Measurements from ENCODE around the gene POU1F1. TPM values are rescaled to one million over a fixed set of nuclear protein-coding genes. Genes with fewer than 3 reads are reported as not detected.
"Not testable (repeated sequence)": the region's sequence is repeated elsewhere in the genome, so short reads cannot be mapped to it uniquely, and the experiment has no call there.

Gene POU1F1
- total RNA-seq, 1 experiment from 2014 or later, result not detected

DNA sequence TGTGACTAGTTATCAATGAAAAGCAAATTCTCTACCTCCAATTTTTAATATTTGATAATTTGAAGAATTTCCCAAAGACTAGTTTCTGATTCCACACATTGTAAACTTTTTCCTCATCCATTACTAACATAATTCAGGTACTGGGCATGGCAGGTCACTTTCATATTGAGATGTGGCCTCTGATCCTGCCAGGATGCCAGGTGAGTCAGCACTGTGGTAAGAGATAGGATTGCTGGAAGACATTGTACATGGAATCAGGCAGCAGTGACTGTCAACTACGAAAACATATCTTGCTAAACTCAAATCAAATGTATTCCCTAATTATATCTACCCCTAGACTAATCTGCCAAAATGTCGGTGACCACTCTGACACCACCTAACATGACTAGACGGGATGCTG, 33.2 kb upstream of the POU1F1 start (continued):
- TF ChIP-seq, protein P1, sequence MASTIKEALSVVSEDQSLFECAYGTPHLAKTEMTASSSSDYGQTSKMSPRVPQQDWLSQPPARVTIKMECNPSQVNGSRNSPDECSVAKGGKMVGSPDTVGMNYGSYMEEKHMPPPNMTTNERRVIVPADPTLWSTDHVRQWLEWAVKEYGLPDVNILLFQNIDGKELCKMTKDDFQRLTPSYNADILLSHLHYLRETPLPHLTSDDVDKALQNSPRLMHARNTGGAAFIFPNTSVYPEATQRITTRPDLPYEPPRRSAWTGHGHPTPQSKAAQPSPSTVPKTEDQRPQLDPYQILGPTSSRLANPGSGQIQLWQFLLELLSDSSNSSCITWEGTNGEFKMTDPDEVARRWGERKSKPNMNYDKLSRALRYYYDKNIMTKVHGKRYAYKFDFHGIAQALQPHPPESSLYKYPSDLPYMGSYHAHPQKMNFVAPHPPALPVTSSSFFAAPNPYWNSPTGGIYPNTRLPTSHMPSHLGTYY (CRISPR knock-in tag; IDR thresholded peaks at IDR 0.05), result no peak
- TF ChIP-seq, protein P2, sequence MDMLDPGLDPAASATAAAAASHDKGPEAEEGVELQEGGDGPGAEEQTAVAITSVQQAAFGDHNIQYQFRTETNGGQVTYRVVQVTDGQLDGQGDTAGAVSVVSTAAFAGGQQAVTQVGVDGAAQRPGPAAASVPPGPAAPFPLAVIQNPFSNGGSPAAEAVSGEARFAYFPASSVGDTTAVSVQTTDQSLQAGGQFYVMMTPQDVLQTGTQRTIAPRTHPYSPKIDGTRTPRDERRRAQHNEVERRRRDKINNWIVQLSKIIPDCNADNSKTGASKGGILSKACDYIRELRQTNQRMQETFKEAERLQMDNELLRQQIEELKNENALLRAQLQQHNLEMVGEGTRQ (CRISPR knock-in tag; IDR thresholded peaks at IDR 0.05), result no peak

- ChIA-PET POLR2A (no interaction called here), CTCF (interaction anchor here (1.0 kb wide), 1 partner anchor 697 kb away, joined by 3 read pairs; no protein-coding TSS in a partner anchor)
- H3K4me1 Mint-ChIP-seq, result peaks cover 4% of the 10 kb centered on the region; the same call in 1 of the 2 replicates
- ATAC-seq (peak; percentile 70), DNase-seq (ENCODE audit: low spot score) (no peak)
- TF ChIP-seq FOXJ3 (CRISPR knock-in tag; IDR thresholded peaks at IDR 0.05; ENCODE audit: borderline replicate concordance), result no peak
- H3K4me3 Mint-ChIP-seq, result no peak overlapping the region
- H3K27me3 Mint-ChIP-seq (ENCODE audit: low read depth), result no peaks in the 10 kb centered on the region
- no peak overlapping the region for H3K27ac Mint-ChIP-seq
- no peaks in the 10 kb centered on the region for H3K36me3 Mint-ChIP-seq
- H3K9me3 Mint-ChIP-seq, result peaks cover 5% of the 10 kb centered on the region
These were observed 31.4 kb upstream of the POU1F1 start for GRCh38 chr3:87307805-87308204.

DNA sequence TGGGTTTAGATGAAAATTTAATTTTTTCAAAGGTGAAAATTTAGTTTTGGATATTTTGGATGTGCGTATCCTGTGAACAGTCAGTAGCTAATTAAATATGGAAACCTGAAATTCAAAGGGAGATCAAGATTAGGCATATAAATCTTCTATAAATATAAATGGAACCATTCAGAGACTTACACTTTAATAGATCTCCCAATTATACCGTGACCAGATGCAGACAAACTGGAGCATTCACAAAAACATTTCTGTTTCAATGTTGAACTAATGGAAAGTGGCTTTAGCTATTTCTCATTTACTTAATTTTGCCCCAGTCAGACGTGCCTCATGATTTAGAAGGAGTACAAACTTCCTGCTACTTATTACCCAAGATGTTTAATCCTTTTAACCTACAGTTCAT, 29.1 kb upstream of the POU1F1 start:
- Mint-ChIP-seq H3K9me3 (peaks cover 5% of the 10 kb centered on the region), H3K4me1 (peaks cover 4% of the 10 kb centered on the region; the same call in 1 of the 2 replicates), H3K36me3 (no peaks in the 10 kb centered on the region), H3K27me3 (ENCODE audit: low read depth) (no peaks in the 10 kb centered on the region), H3K4me3 (no peak overlapping the region), H3K27ac (no peak overlapping the region)
- ATAC-seq (no peak), DNase-seq (ENCODE audit: low spot score) (no peak)
- no peak for TF ChIP-seq ZNF512 (CRISPR knock-in tag; IDR thresholded peaks at IDR 0.05; ENCODE audit: borderline replicate concordance)
- TF ChIP-seq, protein P3, sequence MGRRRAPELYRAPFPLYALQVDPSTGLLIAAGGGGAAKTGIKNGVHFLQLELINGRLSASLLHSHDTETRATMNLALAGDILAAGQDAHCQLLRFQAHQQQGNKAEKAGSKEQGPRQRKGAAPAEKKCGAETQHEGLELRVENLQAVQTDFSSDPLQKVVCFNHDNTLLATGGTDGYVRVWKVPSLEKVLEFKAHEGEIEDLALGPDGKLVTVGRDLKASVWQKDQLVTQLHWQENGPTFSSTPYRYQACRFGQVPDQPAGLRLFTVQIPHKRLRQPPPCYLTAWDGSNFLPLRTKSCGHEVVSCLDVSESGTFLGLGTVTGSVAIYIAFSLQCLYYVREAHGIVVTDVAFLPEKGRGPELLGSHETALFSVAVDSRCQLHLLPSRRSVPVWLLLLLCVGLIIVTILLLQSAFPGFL (CRISPR knock-in tag; IDR thresholded peaks at IDR 0.05; ENCODE audit: borderline replicate concordance), result no peak
- ChIA-PET CTCF (no interaction called here), POLR2A (no interaction called here)

- H3K9me3 Mint-ChIP-seq; H3K4me3 Mint-ChIP-seq; H3K27me3 Mint-ChIP-seq (ENCODE audit: low read depth); DNase-seq (ENCODE audit: low spot score); H3K4me1 Mint-ChIP-seq; POLR2A ChIA-PET; CTCF ChIA-PET; ATAC-seq; H3K27ac Mint-ChIP-seq; H3K36me3 Mint-ChIP-seq: not testable (repeated sequence)
These were observed 28.6 kb upstream of the POU1F1 start for GRCh38 chr3:87305031-87305430.

- H3K36me3 Mint-ChIP-seq, result no peaks in the 10 kb centered on the region
- POLR2A ChIA-PET, result no interaction called here
- ATAC-seq (peak; percentile 60), DNase-seq (ENCODE audit: low spot score) (no peak)
- H3K27ac Mint-ChIP-seq, result no peak overlapping the region
- peaks cover 6% of the 10 kb centered on the region for H3K9me3 Mint-ChIP-seq
- no peaks in the 10 kb centered on the region for H3K27me3 Mint-ChIP-seq (ENCODE audit: low read depth)
- TF ChIP-seq MXD4 (CRISPR knock-in tag; IDR thresholded peaks at IDR 0.05; ENCODE audit: borderline replicate concordance) (no peak), CREM (CRISPR knock-in tag; IDR thresholded peaks at IDR 0.05) (no peak)
- H3K4me3 Mint-ChIP-seq, result no peak overlapping the region
- CTCF ChIA-PET, result interaction anchor here (0.6 to 1.4 kb wide), 5 partner anchors 11 to 707 kb away, joined by 3 to 7 read pairs (median 4); no protein-coding TSS in a partner anchor
- H3K4me1 Mint-ChIP-seq, result no peaks in the 10 kb centered on the region
These were observed 21.8 kb upstream of the POU1F1 start for GRCh38 chr3:87298111-87298718.

DNA sequence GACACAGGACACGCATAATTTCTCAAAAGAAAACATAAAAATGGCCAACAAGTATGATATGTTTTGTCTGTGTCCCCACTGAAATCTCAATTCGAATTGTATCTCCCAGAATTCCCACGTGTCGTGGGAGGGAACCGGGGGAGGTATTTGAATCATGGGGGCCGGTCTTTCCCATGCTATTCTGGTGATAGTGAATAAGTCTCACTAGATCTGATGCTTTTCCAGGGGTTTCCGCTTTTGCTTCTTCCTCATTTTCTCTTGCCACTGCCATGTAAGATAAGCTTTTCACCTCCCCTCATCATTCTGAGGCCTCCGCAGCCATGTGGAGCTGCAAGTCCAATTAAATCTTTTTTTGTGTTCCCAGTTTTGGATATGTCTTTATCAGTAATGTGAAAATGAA, 12.1 kb upstream of the POU1F1 start:
- POLR2A ChIA-PET, result no interaction called here
- ATAC-seq (no peak), DNase-seq (ENCODE audit: low spot score) (no peak)
- H3K36me3 Mint-ChIP-seq, result no peaks in the 10 kb centered on the region
- H3K4me1 Mint-ChIP-seq, result no peaks in the 10 kb centered on the region
- TF ChIP-seq, protein P2 (CRISPR knock-in tag; IDR thresholded peaks at IDR 0.05), result no peak
- TF ChIP-seq SP1 (CRISPR knock-in tag; conservative IDR thresholded peaks at IDR 0.05) (no peak), TCF7 (CRISPR knock-in tag; IDR thresholded peaks at IDR 0.05; ENCODE audit: low read depth) (no peak), GABPB1 (CRISPR knock-in tag; IDR thresholded peaks at IDR 0.05) (no peak), ZNF138 (CRISPR knock-in tag; conservative IDR thresholded peaks at IDR 0.05) (no peak), SMAD4 (CRISPR knock-in tag; IDR thresholded peaks at IDR 0.05) (no peak)
- TF ChIP-seq, protein P4, sequence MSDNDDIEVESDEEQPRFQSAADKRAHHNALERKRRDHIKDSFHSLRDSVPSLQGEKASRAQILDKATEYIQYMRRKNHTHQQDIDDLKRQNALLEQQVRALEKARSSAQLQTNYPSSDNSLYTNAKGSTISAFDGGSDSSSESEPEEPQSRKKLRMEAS (CRISPR knock-in tag; IDR thresholded peaks at IDR 0.05), result no peak
- TF ChIP-seq, protein P5, sequence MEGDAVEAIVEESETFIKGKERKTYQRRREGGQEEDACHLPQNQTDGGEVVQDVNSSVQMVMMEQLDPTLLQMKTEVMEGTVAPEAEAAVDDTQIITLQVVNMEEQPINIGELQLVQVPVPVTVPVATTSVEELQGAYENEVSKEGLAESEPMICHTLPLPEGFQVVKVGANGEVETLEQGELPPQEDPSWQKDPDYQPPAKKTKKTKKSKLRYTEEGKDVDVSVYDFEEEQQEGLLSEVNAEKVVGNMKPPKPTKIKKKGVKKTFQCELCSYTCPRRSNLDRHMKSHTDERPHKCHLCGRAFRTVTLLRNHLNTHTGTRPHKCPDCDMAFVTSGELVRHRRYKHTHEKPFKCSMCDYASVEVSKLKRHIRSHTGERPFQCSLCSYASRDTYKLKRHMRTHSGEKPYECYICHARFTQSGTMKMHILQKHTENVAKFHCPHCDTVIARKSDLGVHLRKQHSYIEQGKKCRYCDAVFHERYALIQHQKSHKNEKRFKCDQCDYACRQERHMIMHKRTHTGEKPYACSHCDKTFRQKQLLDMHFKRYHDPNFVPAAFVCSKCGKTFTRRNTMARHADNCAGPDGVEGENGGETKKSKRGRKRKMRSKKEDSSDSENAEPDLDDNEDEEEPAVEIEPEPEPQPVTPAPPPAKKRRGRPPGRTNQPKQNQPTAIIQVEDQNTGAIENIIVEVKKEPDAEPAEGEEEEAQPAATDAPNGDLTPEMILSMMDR (IDR thresholded peaks at IDR 0.05), result no peak
- H3K4me3 Mint-ChIP-seq, result no peak overlapping the region
- CTCF ChIA-PET, result no interaction called here
- no peaks in the 10 kb centered on the region for H3K27me3 Mint-ChIP-seq (ENCODE audit: low read depth)
- H3K9me3 Mint-ChIP-seq, result peaks cover 11% of the 10 kb centered on the region
- no peak overlapping the region for H3K27ac Mint-ChIP-seq

Measured in WTC11 (cell line).